Calu3 (cell line): Measurements from ENCODE around the gene TFDP2. TPM values are rescaled to one million over a fixed set of nuclear protein-coding genes. Genes with fewer than 3 reads are reported as not detected.
"Not testable (repeated sequence)": the region's sequence is repeated elsewhere in the genome, so short reads cannot be mapped to it uniquely, and the experiment has no call there.

ENCODE experiments used
- BruUV-seq: library from RNA; stranded (reverse); fragments of 400-500 nt; replicated peaks from 2 replicates; lab custom pipeline; 2021; lab: Mats Ljungman, UMichigan
- CTCF ChIA-PET: fragments of 300-600 bp; sonication (Branson Sonifier 250); formaldehyde crosslinking; loops from one replicate; lab custom pipeline; 2022; ENCODE audit warnings: antibody characterized with exemption; lab: Charles Lee
- DNase-seq: peaks from one replicate; pipeline ENCODE4 v3.0.0; 2022
- H3K27ac Mint-ChIP-seq: one replicate; pipeline ENCODE4 v1.8.0; 2022; ENCODE audit warnings: mixed read lengths; ENCODE audit not compliant: unreplicated experiment
- H3K27me3 Mint-ChIP-seq: one replicate; pipeline ENCODE4 v1.8.0; 2022; ENCODE audit warnings: mixed read lengths; ENCODE audit not compliant: unreplicated experiment
- H3K36me3 Mint-ChIP-seq: one replicate; pipeline ENCODE4 v1.8.0; 2022; ENCODE audit warnings: mild to moderate bottlenecking, moderate library complexity, mixed read lengths; ENCODE audit not compliant: insufficient read depth, unreplicated experiment
- H3K4me1 Mint-ChIP-seq: one replicate; pipeline ENCODE4 v1.8.0; 2022; ENCODE audit warnings: mild to moderate bottlenecking, low read depth, mixed read lengths; ENCODE audit not compliant: unreplicated experiment
- H3K4me3 Mint-ChIP-seq: one replicate; pipeline ENCODE4 v1.8.0; 2022; ENCODE audit warnings: mild to moderate bottlenecking, low read depth, moderate library complexity, mixed read lengths; ENCODE audit not compliant: unreplicated experiment
- H3K9me3 Mint-ChIP-seq: one replicate; pipeline ENCODE4 v1.8.0; 2022; ENCODE audit warnings: low read depth, mixed read lengths; ENCODE audit not compliant: unreplicated experiment
- CTCF ChIP-seq: fragments of 200-600 bp; IDR thresholded peaks from one replicate; pipeline ENCODE4 v1.8.0; 2022; ENCODE audit warnings: antibody characterized with exemption; ENCODE audit not compliant: unreplicated experiment
- intact Hi-C: fragments of 100-400 bp; cut with micrococcal nuclease; formaldehyde crosslinking; loops from one replicate; pipeline ENCODE4 v1.10.0; 2022; ENCODE audit not compliant: unreplicated experiment
- total RNA-seq: library from RNA; stranded (reverse); gene quantifications from 2 replicates; pipeline ENCODE4 v1.2.3, GENCODE V29; 2022

The TFDP2 gene
- total RNA-seq, 1 experiment from 2014 or later, result 54.8 TPM

- CTCF ChIA-PET, result no interaction called here
- Mint-ChIP-seq H3K27ac (no peak overlapping the region), H3K9me3 (no peaks in the 10 kb centered on the region), H3K36me3 (peaks cover 23% of the 10 kb centered on the region), H3K4me3 (no peak overlapping the region), H3K27me3 (no peaks in the 10 kb centered on the region), H3K4me1 (peaks cover 19% of the 10 kb centered on the region)
- intact Hi-C loops, result no loop called here
- TF ChIP-seq CTCF, result no peak
- DNase-seq, result no peak
- no TSS peak for BruUV-seq
Observed at GRCh38 chr3:142151240-142151639, 1.9 kb upstream of the TFDP2 start.

- Mint-ChIP-seq H3K27me3 (no peaks in the 10 kb centered on the region), H3K36me3 (peaks cover 23% of the 10 kb centered on the region), H3K9me3 (no peaks in the 10 kb centered on the region), H3K4me1 (peaks cover 19% of the 10 kb centered on the region), H3K4me3 (no peak overlapping the region), H3K27ac (no peak overlapping the region)
- no peak for TF ChIP-seq CTCF
- no peak for DNase-seq
- intact Hi-C loops, result no loop called here
- CTCF ChIA-PET, result no interaction called here
- no TSS peak for BruUV-seq
Observed at GRCh38 chr3:142150271-142150670, 927 bp upstream of the TFDP2 start.

GRCh38 chr3:142149673-142149992 is 289 bp upstream of the TFDP2 start:
- no peaks in the 10 kb centered on the region for H3K9me3 Mint-ChIP-seq
- CTCF ChIA-PET, result interaction anchor here (0.6 kb wide), 1 partner anchor 67 kb away, joined by 3 read pairs; no protein-coding TSS in a partner anchor
- BruUV-seq, result no TSS peak
- TF ChIP-seq CTCF, result no peak
- intact Hi-C loops, result loop anchor here (2.0 kb wide), 1 partner anchor 23 kb away; no protein-coding TSS in a partner anchor
- peak overlapping the region; percentile 93 for H3K4me3 Mint-ChIP-seq
- H3K27ac Mint-ChIP-seq, result peak overlapping the region; percentile 36
- H3K27me3 Mint-ChIP-seq, result no peaks in the 10 kb centered on the region
- peaks cover 23% of the 10 kb centered on the region for H3K36me3 Mint-ChIP-seq
- H3K4me1 Mint-ChIP-seq, result peaks cover 19% of the 10 kb centered on the region
- DNase-seq, result no peak

- Mint-ChIP-seq H3K9me3 (no peaks in the 10 kb centered on the region), H3K27ac (peak overlapping the region; percentile 36), H3K36me3 (peaks cover 23% of the 10 kb centered on the region), H3K4me1 (peaks cover 19% of the 10 kb centered on the region), H3K4me3 (peak overlapping the region; percentile 93), H3K27me3 (no peaks in the 10 kb centered on the region)
- BruUV-seq, result TSS peak; percentile 36
- intact Hi-C loops, result loop anchor here (2.0 kb wide), 1 partner anchor 21 kb away; no protein-coding TSS in a partner anchor
- no peak for DNase-seq
- CTCF ChIA-PET, result interaction anchor here (0.6 to 1.1 kb wide), 4 partner anchors 21 to 132 kb away, joined by 3 to 8 read pairs (median 4); no protein-coding TSS in a partner anchor
- TF ChIP-seq CTCF, result no peak
Observed at GRCh38 chr3:142148044-142148791, 1.1 kb downstream of the TFDP2 start.

- intact Hi-C loops, DNase-seq, BruUV-seq, H3K27ac Mint-ChIP-seq, H3K4me3 Mint-ChIP-seq, H3K27me3 Mint-ChIP-seq, H3K9me3 Mint-ChIP-seq: not testable (repeated sequence)
- CTCF ChIA-PET, result interaction anchor here (0.6 to 1.1 kb wide), 2 partner anchors 136 to 691 kb away, joined by 3 read pairs; no protein-coding TSS in a partner anchor
- peaks cover 19% of the 10 kb centered on the region for H3K4me1 Mint-ChIP-seq
- peaks cover 19% of the 10 kb centered on the region for H3K36me3 Mint-ChIP-seq
Observed at GRCh38 chr3:142144587-142144986, 4.8 kb downstream of the TFDP2 start.
